Mucosa of rectum (tissue), 2 donors: ENCODE measurements around the gene ATP11A.
"Not testable (repeated sequence)": the region's sequence is repeated elsewhere in the genome, so short reads cannot be mapped to it uniquely, and the experiment has no call there.

ENCODE experiments used
- H3K27ac ChIP-seq, 2 donors: one replicate each; pipeline ENCODE4 v1.7.0; 2013; ENCODE audit warnings: inconsistent platforms in 2 of 2, low read depth in 2 of 2, low read length in 2 of 2
- H3K27me3 ChIP-seq, 2 donors: one replicate each; pipeline ENCODE4 v1.7.0; 2013; ENCODE audit warnings: low read length in 2 of 2; ENCODE audit not compliant: control insufficient read depth in 2 of 2, insufficient read depth in 2 of 2
- H3K36me3 ChIP-seq, 2 donors: one replicate each; pipeline ENCODE4 v1.7.0; 2013; ENCODE audit warnings: low read length in 2 of 2; ENCODE audit not compliant: control insufficient read depth in 2 of 2, insufficient read depth in 2 of 2
- H3K4me1 ChIP-seq, 2 donors: one replicate each; pipeline ENCODE4 v1.7.0; 2013; ENCODE audit warnings: low read length in 2 of 2, mild to moderate bottlenecking in 1 of 2; ENCODE audit not compliant: control insufficient read depth in 2 of 2, insufficient read depth in 2 of 2
- H3K4me3 ChIP-seq, 2 donors: one replicate each; pipeline ENCODE4 v1.7.0; 2013; ENCODE audit warnings: low read length in 2 of 2
- H3K9ac ChIP-seq, 2 donors: one replicate each; pipeline ENCODE4 v1.7.0; 2013; ENCODE audit warnings: low read length in 2 of 2, low read depth in 1 of 2, mild to moderate bottlenecking in 1 of 2
- H3K9me3 ChIP-seq, 2 donors: one replicate each; pipeline ENCODE4 v1.7.0; 2013; ENCODE audit warnings: low read length in 2 of 2; ENCODE audit not compliant: control insufficient read depth in 2 of 2
- donor health status: healthy.
- donor health status: Normal muscosa, but diverticular disease.

ATP11A gene

DNA sequence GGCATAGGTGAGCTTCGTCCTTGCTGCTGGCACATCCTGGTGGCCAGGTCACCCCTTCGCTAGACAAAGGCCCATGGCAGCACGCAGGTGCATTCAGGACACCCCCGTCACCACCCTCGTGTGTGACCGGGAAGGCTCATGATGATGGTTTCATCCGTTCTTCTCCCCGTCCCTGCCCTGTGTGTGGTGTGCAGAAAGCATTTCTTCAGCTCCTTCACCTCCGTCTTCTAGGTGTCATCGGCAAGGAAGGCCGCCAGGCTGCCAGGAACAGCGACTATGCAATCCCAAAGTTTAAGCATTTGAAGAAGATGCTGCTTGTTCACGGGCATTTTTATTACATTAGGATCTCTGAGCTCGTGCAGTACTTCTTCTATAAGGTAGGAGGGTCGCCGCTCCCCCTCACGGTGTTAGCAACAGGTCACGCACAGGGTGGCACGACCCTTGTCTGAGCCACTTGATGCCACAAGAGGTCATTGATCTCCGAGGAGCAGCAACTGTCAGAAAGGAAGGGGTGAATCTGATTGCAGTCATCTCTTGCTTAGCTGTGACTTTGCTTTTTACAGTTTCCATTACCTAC, 168.2 kb downstream of the ATP11A start:
- H3K9ac ChIP-seq, result no peak overlapping the region

GRCh38 chr13:112859128-112859816, 169.4 kb downstream of the ATP11A start:
- peaks cover 8 to 33% of the 10 kb centered on the region in 2 donors for H3K36me3 ChIP-seq
- no peak overlapping the region for H3K9ac ChIP-seq
- no peaks in the 10 kb centered on the region for H3K27me3 ChIP-seq
- no peak overlapping the region for H3K4me3 ChIP-seq
- H3K4me1 ChIP-seq, result no peaks in the 10 kb centered on the region
- no peaks in the 10 kb centered on the region for H3K9me3 ChIP-seq
- H3K27ac ChIP-seq, result no peak overlapping the region

More for the DNA sequence above, 168.2 kb downstream of the ATP11A start:
- Histone ChIP-seq H3K4me1 (no peaks in the 10 kb centered on the region), H3K36me3 (peaks cover 8 to 33% of the 10 kb centered on the region in 2 donors), H3K27me3 (no peaks in the 10 kb centered on the region), H3K4me3 (no peak overlapping the region), H3K27ac (no peak overlapping the region), H3K9me3 (no peaks in the 10 kb centered on the region)

DNA sequence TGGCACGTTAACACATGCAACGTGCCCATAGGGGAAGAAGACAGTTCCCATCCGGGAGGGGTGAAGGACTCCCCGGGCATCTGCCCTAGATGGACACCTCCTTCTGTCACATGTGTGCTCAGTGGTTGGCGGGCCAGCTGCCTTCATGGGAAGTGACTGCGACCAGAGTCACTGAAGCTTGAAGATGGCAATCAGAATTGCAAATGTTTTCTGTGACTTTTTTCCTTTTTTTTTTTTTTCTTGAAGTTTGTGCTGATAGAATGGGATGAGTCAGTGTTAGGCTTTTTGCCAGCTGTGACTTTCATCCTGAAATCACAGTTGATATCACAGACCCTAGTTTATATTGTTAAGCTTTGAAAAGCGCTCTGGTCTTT, 170.0 kb downstream of the ATP11A start:
- H3K4me1 ChIP-seq, result no peaks in the 10 kb centered on the region
- H3K4me3 ChIP-seq, result no peak overlapping the region
- no peak overlapping the region for H3K9ac ChIP-seq
- H3K27me3 ChIP-seq, result no peaks in the 10 kb centered on the region
- H3K36me3 ChIP-seq, result peaks cover 8 to 33% of the 10 kb centered on the region in 2 donors
- no peaks in the 10 kb centered on the region for H3K9me3 ChIP-seq
- no peak overlapping the region for H3K27ac ChIP-seq

- no peak overlapping the region for H3K4me3 ChIP-seq
- no peaks in the 10 kb centered on the region for H3K27me3 ChIP-seq
- no peak overlapping the region for H3K27ac ChIP-seq
- H3K36me3 ChIP-seq, result peaks cover 8 to 21% of the 10 kb centered on the region in 2 donors
- no peaks in the 10 kb centered on the region for H3K9me3 ChIP-seq
- H3K4me1 ChIP-seq, result no peaks in the 10 kb centered on the region
- no peak overlapping the region for H3K9ac ChIP-seq
These were observed 172.2 kb downstream of the ATP11A start for GRCh38 chr13:112861876-112862615.

- not testable (repeated sequence) for H3K4me3 ChIP-seq, H3K27ac ChIP-seq, H3K9me3 ChIP-seq, H3K27me3 ChIP-seq, H3K4me1 ChIP-seq, H3K9ac ChIP-seq
- peaks cover 5 to 15% of the 10 kb centered on the region in 2 donors for H3K36me3 ChIP-seq
These were observed 173.5 kb downstream of the ATP11A start for GRCh38 chr13:112863356-112863755.

GRCh38 chr13:112865478-112865877, 175.6 kb downstream of the ATP11A start:
- not testable (repeated sequence) for H3K27ac ChIP-seq, H3K36me3 ChIP-seq, H3K4me1 ChIP-seq, H3K4me3 ChIP-seq, H3K27me3 ChIP-seq, H3K9me3 ChIP-seq, H3K9ac ChIP-seq

DNA sequence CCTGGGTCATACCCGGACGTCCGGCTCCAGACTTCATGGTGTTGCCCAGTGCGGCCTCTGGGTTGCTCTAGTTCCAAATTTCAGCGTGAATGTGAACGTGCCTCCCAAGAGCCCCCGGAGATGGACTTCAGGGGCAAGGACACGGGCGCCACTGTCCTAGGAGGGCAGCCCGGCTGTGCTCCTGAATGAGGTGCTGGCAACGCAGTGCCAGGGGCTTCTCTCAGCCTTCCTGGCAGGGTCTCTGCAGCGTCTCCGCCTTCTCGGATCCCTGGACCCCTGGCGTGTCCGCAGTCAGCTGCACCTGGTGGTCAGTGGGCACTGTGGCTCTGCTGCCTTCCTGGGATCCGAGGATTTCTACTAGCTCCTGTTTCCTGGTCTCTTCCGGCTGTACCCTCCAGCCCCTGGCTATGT, 177.5 kb downstream of the ATP11A start:
- no peak overlapping the region for H3K27ac ChIP-seq
- H3K36me3 ChIP-seq, result peaks cover 0 to 1% of the 10 kb centered on the region in 2 donors
- H3K9ac ChIP-seq, result no peak overlapping the region
- H3K27me3 ChIP-seq, result no peaks in the 10 kb centered on the region
- no peaks in the 10 kb centered on the region for H3K4me1 ChIP-seq
- H3K4me3 ChIP-seq, result no peak overlapping the region
- H3K9me3 ChIP-seq, result no peaks in the 10 kb centered on the region

DNA sequence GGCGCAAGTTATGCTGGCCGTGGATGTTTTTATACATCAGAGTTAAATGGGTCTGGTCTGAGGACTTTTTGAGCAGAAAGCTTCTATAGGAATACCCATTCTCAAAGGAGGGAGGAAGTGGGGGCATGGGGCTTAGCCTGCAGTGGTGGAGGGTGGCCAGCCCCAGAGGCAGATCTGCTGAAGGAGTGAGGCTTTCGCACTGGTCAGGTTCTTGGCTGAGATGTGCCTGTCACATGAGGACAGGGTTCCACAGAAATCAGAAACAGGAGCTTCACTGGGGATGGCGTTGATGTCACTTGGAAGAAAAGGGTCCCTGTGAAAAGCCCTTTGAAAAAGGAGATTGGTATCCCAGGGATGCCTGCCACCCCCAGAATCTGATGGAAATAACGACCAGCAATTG, 178.5 kb downstream of the ATP11A start:
- Histone ChIP-seq H3K36me3 (no peaks in the 10 kb centered on the region), H3K4me1 (peaks cover 0 to 2% of the 10 kb centered on the region in 2 donors), H3K9ac (no peak overlapping the region), H3K9me3 (peaks cover 2 to 6% of the 10 kb centered on the region in 2 donors), H3K4me3 (no peak overlapping the region), H3K27me3 (no peaks in the 10 kb centered on the region), H3K27ac (no peak overlapping the region)

GRCh38 chr13:112869202-112870050, 179.6 kb downstream of the ATP11A start:
- H3K9me3 ChIP-seq, result peaks cover 2 to 6% of the 10 kb centered on the region in 2 donors
- H3K4me1 ChIP-seq, result peaks cover 0 to 2% of the 10 kb centered on the region in 2 donors
- H3K36me3 ChIP-seq, result no peaks in the 10 kb centered on the region
- H3K4me3 ChIP-seq, result no peak overlapping the region
- no peak overlapping the region for H3K27ac ChIP-seq
- H3K27me3 ChIP-seq, result no peaks in the 10 kb centered on the region
- no peak overlapping the region for H3K9ac ChIP-seq

DNA sequence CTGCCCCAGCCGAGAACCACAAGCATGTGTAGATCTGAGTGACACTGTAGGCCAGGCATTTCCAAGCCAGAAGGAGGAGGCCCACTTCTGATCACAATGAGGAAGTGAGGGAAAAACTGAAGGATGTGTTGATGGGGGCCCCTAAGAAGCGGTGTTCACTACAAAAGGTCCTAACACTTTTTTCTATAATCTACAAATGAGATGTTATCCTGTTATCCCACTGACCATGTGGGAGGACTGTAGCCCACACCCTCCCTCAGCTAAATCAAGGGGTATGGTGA, 180.2 kb downstream of the ATP11A start:
- Histone ChIP-seq H3K4me3 (no peak overlapping the region), H3K36me3 (no peaks in the 10 kb centered on the region), H3K9ac (no peak overlapping the region), H3K27ac (no peak overlapping the region), H3K9me3 (peaks cover 2 to 6% of the 10 kb centered on the region in 2 donors), H3K4me1 (peaks cover 0 to 2% of the 10 kb centered on the region in 2 donors), H3K27me3 (no peaks in the 10 kb centered on the region)
